NCI-H524 treated with DMSO at 0.1 percent for 48 hours (cell line): Measurements from ENCODE around the gene CREBRF.
A peak's percentile ranks its signal among the peaks of the same experiment; 100 is the strongest.
"Not testable (repeated sequence)": the region's sequence is repeated elsewhere in the genome, so short reads cannot be mapped to it uniquely, and the experiment has no call there.

Experiments used
- DNase-seq: peaks from one replicate; lab custom pipeline; 2025; lab: John Stamatoyannopoulos, UW

Gene CREBRF

DNA sequence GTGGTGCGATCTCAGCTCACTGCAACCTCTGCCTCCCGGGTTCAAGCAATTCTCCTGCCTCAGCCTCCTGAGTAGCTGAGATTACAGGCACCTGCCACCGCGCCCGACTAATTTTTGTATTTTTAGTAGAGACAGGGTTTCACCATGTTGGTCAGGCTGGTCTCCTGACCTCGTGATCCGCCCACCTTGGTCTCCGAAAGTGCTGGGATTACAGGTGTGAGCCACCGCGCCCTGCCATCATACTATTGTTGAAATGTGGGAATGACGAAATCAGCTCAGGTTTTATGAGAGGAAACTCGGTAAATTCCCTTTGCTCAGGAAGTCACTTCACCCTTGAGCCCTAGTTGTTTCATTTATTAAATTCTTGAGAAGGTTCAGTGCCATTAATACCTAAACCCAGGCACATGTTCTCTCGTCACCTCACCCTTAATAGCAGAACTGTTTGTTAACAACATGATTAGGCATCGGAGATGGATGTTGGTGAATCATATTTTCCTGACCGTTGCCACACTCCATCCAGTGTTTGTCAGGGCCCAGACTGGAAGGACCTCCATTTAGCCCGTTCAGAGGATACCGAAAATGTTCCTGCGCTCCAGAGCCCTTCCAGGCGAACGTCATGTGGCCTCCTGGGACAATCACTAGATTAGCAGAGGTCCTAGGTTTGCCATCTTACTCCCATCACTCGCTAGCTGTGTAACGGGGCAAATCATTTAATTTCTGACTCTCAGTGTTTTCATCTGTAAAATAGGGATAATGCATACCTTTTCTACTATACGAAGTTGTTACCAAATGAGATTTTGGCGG is 20.0 kb upstream of the CREBRF start:
- DNase-seq = no peak

DNA sequence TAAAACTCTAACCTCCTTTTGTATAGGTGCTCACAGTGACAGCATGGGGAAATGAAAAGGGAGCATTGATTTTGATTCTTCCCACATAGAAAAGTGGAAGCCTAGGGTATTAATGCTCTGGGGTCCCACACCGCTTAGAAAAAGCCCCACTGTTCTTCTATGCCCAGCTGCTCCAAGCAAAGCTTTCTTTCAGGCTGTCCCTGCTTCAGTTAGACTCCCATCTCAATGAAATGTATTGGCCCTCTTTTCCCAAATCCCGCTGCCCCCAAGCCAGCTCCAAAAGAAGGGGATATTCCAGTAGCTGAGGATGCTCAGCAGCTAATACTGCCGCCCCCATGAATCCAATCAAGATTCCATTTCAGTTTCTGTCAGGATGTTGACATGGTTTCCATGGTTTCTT is 17.0 kb upstream of the CREBRF start:
- no peak for DNase-seq

- DNase-seq = no peak
Measured at GRCh38 chr5:173039964-173040363, 16.2 kb upstream of the CREBRF start.

DNA sequence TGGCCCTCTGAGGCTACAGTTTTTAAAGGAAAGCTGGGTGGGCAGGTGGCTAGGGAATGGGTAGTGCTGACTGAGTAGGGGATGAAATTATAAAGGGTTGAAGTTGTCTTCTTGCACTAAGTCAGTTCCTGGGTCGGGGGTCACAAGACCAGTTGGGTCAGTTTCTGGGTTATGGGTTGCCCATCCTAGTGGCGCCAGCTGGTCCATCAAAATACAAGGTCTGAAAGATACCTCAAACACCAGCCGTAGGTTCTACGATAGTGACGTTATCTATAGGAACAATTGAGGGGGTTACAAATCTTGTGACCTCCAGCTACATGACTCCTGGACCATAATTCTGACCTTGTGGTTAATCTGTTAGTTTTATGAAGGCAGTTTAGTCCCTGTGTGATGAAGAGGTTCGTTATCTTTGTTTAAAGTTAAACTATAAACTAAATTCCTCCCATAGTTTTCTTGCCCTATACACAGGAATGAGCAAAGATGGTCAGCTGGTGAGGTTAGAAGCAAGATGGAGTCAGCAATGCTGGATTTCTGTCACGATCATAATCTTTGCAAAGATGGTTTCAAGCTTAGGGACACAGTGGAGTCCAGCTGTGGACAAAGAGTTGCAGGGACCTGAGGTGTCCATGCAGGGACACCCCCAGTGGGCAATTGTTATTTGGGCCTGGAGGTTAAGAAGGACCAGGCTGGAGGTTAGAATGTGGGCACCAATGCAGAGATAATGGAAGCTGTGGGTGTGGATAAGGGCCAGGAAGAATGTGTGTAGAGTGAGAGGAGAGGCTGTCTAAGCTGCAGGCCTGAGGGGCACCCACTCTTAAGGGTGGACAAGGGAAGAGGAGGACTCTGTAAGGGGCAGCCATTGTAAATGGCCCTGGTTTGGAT is 14.0 kb upstream of the CREBRF start:
- DNase-seq = no peak

- no peak for DNase-seq
Measured at GRCh38 chr5:173042763-173043107, 13.4 kb upstream of the CREBRF start.

DNA sequence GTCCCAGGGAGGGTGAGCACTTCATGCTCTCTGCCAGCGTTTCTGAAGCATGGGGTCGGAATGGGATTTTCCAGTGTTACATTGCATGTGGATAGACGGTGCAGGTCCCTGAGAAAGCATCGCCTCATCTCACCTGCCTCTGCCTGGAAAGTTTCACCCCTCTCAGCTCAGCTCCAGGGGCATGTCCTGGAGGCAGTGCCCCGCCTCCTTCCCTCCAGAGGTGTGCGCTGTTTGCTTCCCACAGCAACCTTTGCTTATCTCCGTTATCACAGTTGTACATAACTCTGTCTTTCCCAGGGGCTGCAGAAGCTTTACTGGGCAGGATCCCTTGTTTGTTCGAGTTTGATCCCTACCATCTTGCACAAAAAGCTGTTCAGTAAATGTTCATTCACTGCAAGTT is 10.7 kb upstream of the CREBRF start:
- no peak for DNase-seq

DNA sequence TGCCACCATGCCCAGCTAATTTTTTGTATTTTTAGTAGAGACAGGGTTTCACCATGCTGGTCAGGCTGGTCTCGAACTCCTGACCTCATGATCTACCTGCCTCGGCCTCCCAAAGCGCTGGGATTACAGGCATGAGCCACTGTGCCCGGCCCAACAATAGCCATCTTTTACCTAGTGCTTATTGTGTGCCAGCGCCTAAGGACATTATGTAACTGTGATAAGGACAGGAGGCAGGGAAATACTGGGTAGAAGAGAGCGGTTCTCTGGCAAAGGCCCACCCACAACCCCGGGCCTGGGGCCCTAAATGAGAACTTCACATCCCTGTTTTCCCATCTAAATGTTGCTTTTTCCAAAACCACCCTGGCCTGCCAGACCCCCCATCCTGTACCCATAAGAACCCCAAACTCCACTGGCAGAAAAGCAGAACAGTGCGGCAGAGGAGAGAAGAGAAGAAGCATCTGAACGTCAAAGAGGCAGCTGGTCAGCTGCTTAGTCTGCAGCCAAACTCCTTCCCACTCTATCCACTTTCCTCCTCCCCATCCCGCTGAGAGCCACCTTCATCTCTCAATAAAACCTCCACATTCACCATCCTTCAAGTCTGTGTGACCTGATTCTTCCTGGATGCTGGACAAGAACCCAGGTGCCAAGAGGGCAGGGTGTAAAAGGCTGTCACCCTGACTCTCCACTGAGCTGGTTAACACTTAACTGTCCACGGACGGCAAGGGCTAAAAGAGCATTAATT is 8.9 kb upstream of the CREBRF start:
- not testable (repeated sequence) for DNase-seq

GRCh38 chr5:173047838-173048105 is 8.4 kb upstream of the CREBRF start:
- DNase-seq = no peak

GRCh38 chr5:173050791-173051190 is 5.4 kb upstream of the CREBRF start:
- DNase-seq = no peak

DNA sequence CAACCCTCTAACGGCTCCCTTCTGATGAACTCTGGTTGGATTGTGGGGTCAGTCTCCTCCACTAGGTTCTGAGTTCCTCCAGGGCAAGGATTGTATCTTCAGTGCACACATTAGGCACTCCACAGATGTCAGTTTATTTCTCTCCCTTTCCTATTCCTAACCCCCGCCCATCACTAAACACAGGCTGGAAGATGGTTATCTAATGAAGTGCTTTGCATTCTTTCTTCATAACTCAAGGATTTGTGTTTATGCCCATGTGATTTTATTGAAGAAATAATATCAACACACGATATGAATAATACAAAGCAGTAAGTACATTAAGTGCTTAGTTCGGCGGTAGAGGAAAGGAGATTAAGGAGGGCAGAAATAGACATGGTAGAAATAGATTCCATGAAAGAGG is 4.4 kb upstream of the CREBRF start:
- DNase-seq = no peak

GRCh38 chr5:173053041-173053440 is 3.1 kb upstream of the CREBRF start:
- no peak for DNase-seq

DNA sequence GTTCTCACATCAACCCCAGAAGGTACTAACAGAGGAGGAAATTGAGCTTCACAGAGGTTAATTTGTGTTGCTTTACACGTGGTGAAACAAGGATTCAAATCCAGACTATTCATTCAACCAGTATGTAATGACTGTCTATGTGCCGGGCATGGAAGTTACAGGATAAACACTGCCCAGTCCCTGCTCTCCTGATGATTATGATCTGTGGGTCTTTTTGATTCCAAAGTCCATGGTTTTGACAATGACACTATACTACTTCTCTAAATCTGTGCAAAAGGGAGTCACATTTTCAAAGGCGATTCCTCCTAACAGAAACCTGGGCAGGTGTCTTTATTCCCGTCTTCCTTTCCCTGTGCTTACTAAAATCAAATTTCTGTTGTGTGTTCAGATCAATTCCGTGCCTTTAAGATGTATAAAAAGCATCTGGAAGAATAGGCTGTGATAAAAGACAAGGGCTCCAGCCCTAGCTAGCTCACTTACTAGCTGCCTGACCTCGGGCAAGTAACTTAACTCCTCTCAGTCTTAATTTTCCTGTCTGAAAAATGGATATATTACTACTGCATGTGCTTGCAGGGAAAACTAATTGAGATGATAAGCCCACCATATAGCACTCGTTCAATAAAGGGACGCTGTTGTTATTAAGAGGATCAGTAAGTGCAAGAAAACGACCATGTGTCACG is 970 bp upstream of the CREBRF start:
- no peak for DNase-seq

GRCh38 chr5:173055722-173055982 is 500 bp upstream of the CREBRF start:
- DNase-seq = no peak

DNA sequence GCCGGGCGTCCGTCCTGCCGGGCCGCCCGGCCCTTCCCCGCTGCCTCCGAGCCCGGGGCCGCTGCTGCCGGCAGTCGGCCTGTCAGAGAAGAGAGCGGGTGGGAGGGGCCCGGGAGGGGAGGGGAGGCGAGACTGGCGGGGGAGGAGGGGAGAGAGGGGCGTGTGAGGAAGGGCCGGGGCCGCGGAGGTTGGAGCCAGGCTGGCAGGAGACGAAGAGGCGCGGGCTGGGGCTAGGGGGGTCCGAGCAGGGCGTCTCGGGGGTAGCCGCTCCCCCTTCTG is 570 bp downstream of the CREBRF start:
- DNase-seq = no peak

- DNase-seq = peak; percentile 79
Measured at GRCh38 chr5:173057062-173057924, 1.1 kb downstream of the CREBRF start.

DNA sequence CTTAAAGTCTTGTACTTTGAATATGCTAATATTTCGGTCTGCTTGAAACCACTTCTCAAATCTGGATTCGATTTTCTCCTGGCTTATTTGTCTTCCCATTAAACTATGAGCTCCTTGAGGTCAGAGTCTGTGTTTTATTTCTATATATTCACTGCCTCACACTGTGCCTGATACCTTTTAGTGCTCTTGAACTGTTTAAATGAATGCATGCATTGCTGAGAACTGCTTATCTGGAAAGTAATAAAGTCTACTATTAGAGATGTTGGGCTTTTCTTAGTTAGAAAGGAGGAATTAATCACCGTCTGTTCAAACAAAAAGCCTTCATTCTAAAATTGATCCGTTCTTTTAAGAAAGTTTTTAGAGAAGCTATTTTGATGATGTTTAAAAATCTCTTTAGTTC is 6.0 kb downstream of the CREBRF start:
- DNase-seq = no peak

GRCh38 chr5:173065155-173065554 is 9.0 kb downstream of the CREBRF start:
- DNase-seq = no peak

- DNase-seq = no peak
Measured at GRCh38 chr5:173069671-173070070, 13.5 kb downstream of the CREBRF start.

- no peak for DNase-seq
Measured at GRCh38 chr5:173075137-173075843, 19.1 kb downstream of the CREBRF start.

DNA sequence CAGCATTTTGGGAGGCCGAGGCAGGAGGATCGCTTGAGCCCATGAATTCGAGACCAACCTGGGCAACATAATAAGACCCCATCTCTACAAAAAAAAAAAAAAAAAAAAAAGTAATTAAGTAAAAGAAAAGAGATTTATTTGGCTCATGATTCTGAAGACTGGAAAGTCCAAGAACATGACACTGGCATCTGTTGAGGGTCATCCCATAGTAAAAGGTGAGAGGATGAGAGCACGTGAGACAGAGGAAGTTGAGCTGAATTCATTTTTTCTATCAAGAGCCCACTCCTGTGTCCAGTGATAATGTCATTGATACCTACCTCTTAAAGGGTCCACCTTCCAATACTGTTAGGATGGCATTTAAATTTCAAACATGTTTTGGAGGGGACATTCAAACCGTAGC is 19.8 kb downstream of the CREBRF start:
- no peak for DNase-seq

- not testable (repeated sequence) for DNase-seq
Measured at GRCh38 chr5:173076471-173076870, 20.3 kb downstream of the CREBRF start.
